ENCODE measurements around the gene DIABLO.

DIABLO gene

GRCh38 chr12:122159882-122160281, 66.0 kb downstream of the DIABLO start:
- no peak for DNase-seq (ENCODE audit: low read depth in 2 of 3, low spot score in 2 of 3)

- no peak for DNase-seq (ENCODE audit: low read depth in 2 of 3, low spot score in 2 of 3)
Observed at GRCh38 chr12:122158700-122159285, 67.1 kb downstream of the DIABLO start.
